Choroid plexus epithelial cell (primary cell): ENCODE measurements around the gene PRPS1.

Experiments used
- DNase-seq: peaks from one replicate; pipeline ENCODE4 v3.0.0-alpha.2; 2010; ENCODE audit warnings: low read depth
- H3K4me3 ChIP-seq: 2 replicates; pipeline ENCODE4 v1.5.1; 2011; ENCODE audit warnings: low read depth, mild to moderate bottlenecking, control low read depth, low read length, moderate library complexity
- CTCF ChIP-seq: conservative IDR thresholded peaks from 2 replicates; pipeline ENCODE4 v1.5.1; 2011; ENCODE audit warnings: low read depth, mild to moderate bottlenecking, control low read depth, inconsistent platforms, low read length, moderate library complexity

Gene PRPS1

GRCh38 chrX:107686026-107686425 is 57.7 kb downstream of the PRPS1 start:
- TF ChIP-seq CTCF: no peak
- peak; percentile 23 for DNase-seq
- no peak overlapping the region for H3K4me3 ChIP-seq

- TF ChIP-seq CTCF: no peak
- peak; percentile 56 for DNase-seq
- H3K4me3 ChIP-seq: no peak overlapping the region
These were observed 58.5 kb downstream of the PRPS1 start for GRCh38 chrX:107686792-107687191.

- no peak for TF ChIP-seq CTCF
- H3K4me3 ChIP-seq: no peak overlapping the region
- no peak for DNase-seq
These were observed 59.1 kb downstream of the PRPS1 start for GRCh38 chrX:107687445-107687844.

- peak; percentile 42 for DNase-seq
- no peak for TF ChIP-seq CTCF
- H3K4me3 ChIP-seq: no peak overlapping the region
These were observed 62.7 kb downstream of the PRPS1 start for GRCh38 chrX:107691024-107691448.

- no peak for TF ChIP-seq CTCF
- no peak overlapping the region for H3K4me3 ChIP-seq
- no peak for DNase-seq
These were observed 71.3 kb downstream of the PRPS1 start for GRCh38 chrX:107699616-107700015.

GRCh38 chrX:107700317-107700774 is 72.0 kb downstream of the PRPS1 start:
- no peak overlapping the region for H3K4me3 ChIP-seq
- no peak for TF ChIP-seq CTCF
- peak; percentile 96 for DNase-seq
